Esophagus muscularis mucosa (tissue), 4 donors: Measurements from ENCODE around the gene RCBTB2. TPM values are rescaled to one million over a fixed set of nuclear protein-coding genes. Genes with fewer than 3 reads are reported as not detected.
A peak's percentile ranks its signal among the peaks of the same experiment; 100 is the strongest.

Experiments used
- DNase-seq: peaks from one replicate; pipeline ENCODE4 v3.0.0-alpha.2; 2017; ENCODE audit errors: extremely low spot score
- H3K27ac ChIP-seq, 4 donors: fragments of 200-600 bp; sonication (generic); replicated peaks in 1 of 4; 1 replicate in 3 of 4; 2 replicates in 1 of 4; pipeline ENCODE4 v1.5.1; 2016 to 2019; ENCODE audit warnings: mild to moderate bottlenecking in 1 of 4
- H3K27me3 ChIP-seq, 4 donors: fragments of 200-600 bp; sonication (generic); one replicate each; pipeline versions ENCODE4 v1.5.1 to v1.6.0; 2016 to 2019
- H3K36me3 ChIP-seq, 4 donors: fragments of 200-600 bp; sonication (generic); one replicate each; pipeline ENCODE4 v1.5.1; 2016 to 2019
- H3K4me1 ChIP-seq, 4 donors: fragments of 200-600 bp; sonication (generic); one replicate each; pipeline ENCODE4 v1.5.1; 2016 to 2019
- H3K4me3 ChIP-seq, 4 donors: fragments of 200-600 bp; sonication (generic); 1 replicate in 2 of 4; 2 replicates in 2 of 4; pipeline ENCODE4 v1.5.1; 2016 to 2019; ENCODE audit warnings: mild to moderate bottlenecking in 4 of 4, moderate library complexity in 1 of 4
- H3K9me3 ChIP-seq, 4 donors: fragments of 200-600 bp; sonication (generic); 1 replicate in 3 of 4; 2 replicates in 1 of 4; pipeline ENCODE4 v1.5.1; 2016 to 2019
- CTCF ChIP-seq, 3 experiments: fragments of 200-600 bp in 2 of 3; fragments of 450-650 bp in 1 of 3; sonication (generic) in 2 of 3; IDR thresholded peaks; one replicate each; pipeline ENCODE4 v1.5.1; 2017 to 2019; ENCODE audit warnings: antibody characterized with exemption in 3 of 3, mild to moderate bottlenecking in 2 of 3, moderate library complexity in 1 of 3
- EP300 ChIP-seq: sonication (generic); formaldehyde crosslinking; IDR thresholded peaks from one replicate; pipeline ENCODE4 v1.6.1; 2017; ENCODE audit warnings: antibody characterized with exemption
- POLR2A ChIP-seq: fragments of 450-650 bp; IDR thresholded peaks from one replicate; pipeline ENCODE4 v1.6.1; 2017; ENCODE audit warnings: antibody characterized with exemption, moderate library complexity, mild to moderate bottlenecking, low read depth
- POLR2AphosphoS5 ChIP-seq, 2 donors: sonication (generic); formaldehyde crosslinking; IDR thresholded peaks; one replicate each; pipeline ENCODE4 v1.6.1; 2017; ENCODE audit warnings: antibody characterized with exemption in 2 of 2
- WGBS: methylation state at CpG from one replicate; pipeline ENCODE4 v1.1.5; 2018; 5-methylcytosine and 5-hydroxymethylcytosine counted together
- intact Hi-C: fragments of 100-400 bp; cut with DNase I; formaldehyde crosslinking; loops from one replicate; pipeline ENCODE4 v1.15.1; 2023
- total RNA-seq, 4 donors: library from RNA; depleted of rRNA; stranded (reverse); fragments of >200 nt; gene quantifications; one replicate each; pipeline versions ENCODE4 v1.1.0 to v1.2.1, GENCODE V29; 2016

Gene RCBTB2
- total RNA-seq, 4 donors from 2014 or later: 10.1 to 14.5 (median 11.0) TPM

GRCh38 chr13:48542581-48543341, 9.9 kb upstream of the RCBTB2 start:
- WGBS: 14% methylated on average over 5 of the region's 11 CpGs
- Histone ChIP-seq H3K27me3 (no peaks in the 10 kb centered on the region), H3K4me3 (peak overlapping the region in 3 of 4 donors; percentile 10 to 15 (median 14)), H3K27ac (peak overlapping the region; percentile 27 to 72 (median 62)), H3K36me3 (no peaks in the 10 kb centered on the region), H3K4me1 (peaks cover 13 to 22% (median 17%) of the 10 kb centered on the region in 4 donors), H3K9me3 (no peaks in the 10 kb centered on the region)
- DNase-seq: no peak
- peak in 1 of 2 donors; percentile 49 for TF ChIP-seq POLR2AphosphoS5 (IDR thresholded peaks at IDR 0.05)
- TF ChIP-seq CTCF (IDR thresholded peaks at IDR 0.05): peak in 1 of 3 experiments; percentile 22
- TF ChIP-seq POLR2A: no peak
- no peak for TF ChIP-seq EP300
- intact Hi-C loops: no loop called here

GRCh38 chr13:48542138-48542537, 9.3 kb upstream of the RCBTB2 start:
- Histone ChIP-seq H3K9me3 (no peaks in the 10 kb centered on the region), H3K4me3 (no peak overlapping the region), H3K27ac (peak overlapping the region; percentile 27 to 72 (median 62)), H3K36me3 (no peaks in the 10 kb centered on the region), H3K27me3 (no peaks in the 10 kb centered on the region), H3K4me1 (peaks cover 13 to 22% (median 17%) of the 10 kb centered on the region in 4 donors)
- WGBS: 95% methylated on average over 4 of the region's 4 CpGs
- DNase-seq: no peak
- no peak for TF ChIP-seq POLR2AphosphoS5 (IDR thresholded peaks at IDR 0.05)
- no peak for TF ChIP-seq CTCF (IDR thresholded peaks at IDR 0.05)
- TF ChIP-seq EP300: no peak
- no peak for TF ChIP-seq POLR2A
- intact Hi-C loops: no loop called here

GRCh38 chr13:48539550-48539949, 6.7 kb upstream of the RCBTB2 start:
- no peaks in the 10 kb centered on the region for H3K36me3 ChIP-seq
- intact Hi-C loops: no loop called here
- no peak overlapping the region for H3K27ac ChIP-seq
- TF ChIP-seq CTCF (IDR thresholded peaks at IDR 0.05) (no peak), POLR2A (no peak), POLR2AphosphoS5 (IDR thresholded peaks at IDR 0.05) (no peak), EP300 (no peak)
- H3K27me3 ChIP-seq: no peaks in the 10 kb centered on the region
- peaks cover 13 to 22% (median 17%) of the 10 kb centered on the region in 4 donors for H3K4me1 ChIP-seq
- no peak overlapping the region for H3K4me3 ChIP-seq
- no peaks in the 10 kb centered on the region for H3K9me3 ChIP-seq
- DNase-seq: no peak

- Histone ChIP-seq H3K27me3 (no peaks in the 10 kb centered on the region), H3K4me1 (peaks cover 6 to 13% (median 10%) of the 10 kb centered on the region in 4 donors), H3K4me3 (no peak overlapping the region), H3K36me3 (no peaks in the 10 kb centered on the region), H3K27ac (no peak overlapping the region), H3K9me3 (no peaks in the 10 kb centered on the region)
- TF ChIP-seq CTCF (IDR thresholded peaks at IDR 0.05): no peak
- TF ChIP-seq EP300: no peak
- TF ChIP-seq POLR2AphosphoS5 (IDR thresholded peaks at IDR 0.05): no peak
- TF ChIP-seq POLR2A: no peak
- intact Hi-C loops: no loop called here
- 88% methylated on average over 5 of the region's 5 CpGs for WGBS
- DNase-seq: no peak
Measured at GRCh38 chr13:48536621-48537250, 3.9 kb upstream of the RCBTB2 start.
